GM21529 (cell line): ENCODE measurements around the gene DHFR.
"Not testable (repeated sequence)": the region's sequence is repeated elsewhere in the genome, so short reads cannot be mapped to it uniquely, and the experiment has no call there.

ENCODE experiments used
- ATAC-seq: cut with Tn5 transposase; IDR thresholded peaks from one replicate; pipeline ENCODE4 v1.9.1; 2021; ENCODE audit not compliant: unreplicated experiment

The DHFR gene

DNA sequence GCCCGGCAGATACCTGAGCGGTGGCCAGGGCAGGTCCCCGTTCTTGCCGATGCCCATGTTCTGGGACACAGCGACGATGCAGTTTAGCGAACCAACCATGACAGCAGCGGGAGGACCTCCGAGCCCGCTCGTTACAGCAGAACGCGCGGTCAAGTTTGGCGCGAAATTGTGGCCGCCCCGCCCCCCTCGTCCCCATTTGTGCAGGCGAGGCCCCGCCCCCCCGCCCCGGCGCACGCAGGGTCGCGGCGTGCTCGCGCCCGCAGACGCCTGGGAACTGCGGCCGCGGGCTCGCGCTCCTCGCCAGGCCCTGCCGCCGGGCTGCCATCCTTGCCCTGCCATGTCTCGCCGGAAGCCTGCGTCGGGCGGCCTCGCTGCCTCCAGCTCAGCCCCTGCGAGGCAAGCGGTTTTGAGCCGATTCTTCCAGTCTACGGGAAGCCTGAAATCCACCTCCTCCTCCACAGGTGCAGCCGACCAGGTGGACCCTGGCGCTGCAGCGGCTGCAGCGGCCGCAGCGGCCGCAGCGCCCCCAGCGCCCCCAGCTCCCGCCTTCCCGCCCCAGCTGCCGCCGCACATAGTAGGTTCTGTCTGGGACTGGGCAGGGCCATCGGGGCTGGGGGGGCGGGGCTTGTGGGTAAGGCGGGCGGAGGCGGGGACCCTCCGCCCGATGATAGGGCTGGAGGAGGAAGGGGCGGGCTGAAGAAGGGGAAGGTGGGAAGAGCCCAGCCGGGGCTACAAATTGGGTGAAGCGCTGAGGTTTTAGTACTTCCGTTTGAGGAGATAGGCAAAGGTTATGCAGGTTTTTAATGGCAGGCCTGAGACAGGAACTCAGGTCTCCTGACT, at the start of gene DHFR, which contains the start of gene MSH3:
TSS of gene DHFR (minus strand) at position 593 of the 840 bp plus-strand sequence. CDS start at position 99, 494 bp downstream.
TSS of gene MSH3 (plus strand) at position 262 of the 840 bp plus-strand sequence. CDS start at position 338, 76 bp downstream.
- ATAC-seq = peak; percentile 51

DNA sequence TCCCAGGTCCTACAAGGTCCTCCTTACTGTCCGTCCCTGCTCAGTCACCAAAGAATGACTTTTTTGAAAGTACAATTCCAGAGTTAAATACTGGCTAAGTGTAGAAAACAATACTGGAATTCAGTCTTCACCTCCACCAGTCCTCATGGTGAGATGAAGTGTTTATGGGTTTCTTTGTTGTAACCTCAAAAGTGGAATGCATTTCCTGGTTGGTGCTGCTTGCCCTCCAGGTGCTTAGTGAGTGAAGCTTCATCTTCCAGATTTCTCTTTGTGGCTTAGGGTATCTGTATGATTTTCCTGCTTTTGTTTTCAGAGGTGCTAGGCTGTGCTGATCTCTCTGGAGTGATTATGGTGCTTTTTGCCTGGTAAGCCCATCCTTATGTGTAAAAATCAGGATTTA, 49.4 kb upstream of the DHFR start:
- no peak for ATAC-seq

DNA sequence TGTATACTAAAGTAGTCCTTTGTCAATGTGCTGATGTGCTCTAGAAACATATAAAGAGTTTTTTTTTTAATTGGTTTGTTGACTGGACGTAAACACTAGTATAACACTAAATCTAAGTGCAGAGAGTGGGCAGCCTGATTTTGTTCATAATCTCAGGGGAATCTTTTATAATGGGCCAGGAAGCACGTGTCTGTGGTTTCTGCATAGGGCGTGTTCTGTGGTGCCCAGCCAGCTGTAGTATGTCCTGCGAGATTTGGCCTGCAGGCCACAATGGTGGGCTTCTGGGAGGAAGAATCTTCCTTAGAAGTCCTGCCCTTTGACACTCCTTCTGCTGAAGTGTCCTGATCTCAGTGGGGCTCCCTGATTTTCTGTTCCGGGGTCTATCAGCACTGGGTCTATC, 49.0 kb upstream of the DHFR start:
- no peak for ATAC-seq

DNA sequence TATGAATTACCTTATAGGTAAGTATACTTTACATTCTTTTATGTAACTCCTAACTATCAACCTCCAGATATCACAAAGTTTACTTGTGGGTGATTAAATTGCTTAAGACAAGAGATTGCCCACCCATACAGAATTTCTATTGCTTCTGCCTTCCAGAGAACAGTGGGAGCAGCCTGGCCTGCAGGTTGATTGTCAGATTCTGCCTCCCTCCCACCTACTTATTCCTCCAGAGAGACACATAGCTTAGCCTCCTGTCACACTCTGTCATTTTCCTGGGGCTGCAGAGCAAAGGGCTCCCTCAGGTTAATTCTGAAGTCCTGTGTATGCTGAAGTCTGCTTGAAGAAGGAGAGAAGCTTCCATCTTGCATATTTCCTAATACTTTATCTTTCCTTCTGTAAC, 48.5 kb upstream of the DHFR start:
- ATAC-seq = no peak

DNA sequence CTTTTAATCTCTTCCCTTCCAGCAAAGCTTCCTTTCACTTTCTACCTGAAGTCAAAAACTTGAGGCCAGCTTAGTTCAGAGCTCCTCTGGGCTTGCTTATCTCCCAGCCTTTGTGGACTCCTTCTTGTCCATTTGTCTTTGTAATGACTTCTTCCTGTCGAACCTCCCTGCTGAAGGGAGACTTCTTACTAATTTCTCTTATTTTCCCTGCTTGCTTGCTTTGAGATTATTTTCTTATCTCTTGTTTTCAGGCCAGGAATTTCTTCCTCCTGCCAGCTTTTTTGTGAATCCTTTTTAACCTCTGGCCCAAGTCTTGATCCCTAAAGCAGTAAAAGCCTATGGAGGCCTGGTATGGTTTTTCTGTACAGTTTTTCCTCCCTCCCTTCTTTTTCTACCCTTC, 46.8 kb upstream of the DHFR start:
- no peak for ATAC-seq

DNA sequence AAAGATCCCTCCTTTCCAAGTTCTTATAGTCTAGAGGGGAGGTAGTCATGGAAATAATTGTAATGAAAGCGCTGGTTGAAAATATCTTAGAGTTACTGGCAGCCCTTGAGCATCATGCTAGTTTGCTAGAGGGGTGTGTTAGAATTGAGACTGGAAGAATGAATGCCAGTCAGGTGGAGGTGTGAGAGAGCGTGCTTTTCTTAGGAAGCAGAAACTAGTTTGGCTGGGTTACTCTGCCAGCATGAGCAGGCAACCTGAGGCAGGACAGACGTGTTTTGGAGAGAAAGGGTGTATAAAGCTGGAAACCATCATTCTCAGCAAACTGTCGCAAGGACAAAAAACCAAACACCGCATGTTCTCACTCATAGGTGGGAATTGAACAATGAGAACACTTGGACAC, 43.6 kb upstream of the DHFR start:
- no peak for ATAC-seq

DNA sequence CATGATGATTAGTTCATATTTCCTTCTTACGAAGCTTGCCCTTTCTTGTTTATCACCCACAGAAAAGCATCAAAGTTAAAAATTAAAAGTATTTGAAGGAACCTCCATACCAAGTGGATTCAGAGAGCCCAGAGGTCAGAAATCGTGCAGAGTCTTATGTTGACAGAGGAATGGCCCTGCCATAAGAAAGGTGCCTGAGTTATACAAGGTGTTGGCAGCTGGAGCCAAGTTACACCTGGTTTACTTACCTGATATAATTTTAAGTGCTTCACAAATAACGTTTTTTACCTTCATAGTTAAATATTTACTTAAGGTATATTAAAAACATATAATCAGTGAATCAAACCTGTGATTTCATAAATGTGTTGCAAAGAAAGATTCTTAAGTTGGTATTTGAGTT, 42.3 kb upstream of the DHFR start:
- no peak for ATAC-seq

DNA sequence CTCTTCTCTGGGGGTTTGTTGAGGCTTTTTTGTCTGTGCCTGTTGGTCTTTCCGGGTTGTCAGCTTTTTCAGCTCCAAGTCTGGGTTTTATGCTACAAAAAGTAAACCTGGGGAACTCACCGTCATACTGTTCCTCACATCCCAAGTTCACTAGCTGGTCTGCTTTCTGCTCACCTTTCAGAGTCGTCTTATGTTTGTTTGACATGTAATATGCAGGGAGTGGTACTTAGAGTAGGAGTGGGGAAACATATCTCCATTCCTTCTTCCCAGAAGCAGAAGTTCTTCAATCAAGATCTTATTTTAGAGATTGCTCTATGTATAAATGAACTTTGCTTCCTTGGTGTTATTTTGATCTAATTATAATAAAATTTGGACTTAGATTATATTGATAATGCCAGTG, 41.7 kb upstream of the DHFR start:
- no peak for ATAC-seq

DNA sequence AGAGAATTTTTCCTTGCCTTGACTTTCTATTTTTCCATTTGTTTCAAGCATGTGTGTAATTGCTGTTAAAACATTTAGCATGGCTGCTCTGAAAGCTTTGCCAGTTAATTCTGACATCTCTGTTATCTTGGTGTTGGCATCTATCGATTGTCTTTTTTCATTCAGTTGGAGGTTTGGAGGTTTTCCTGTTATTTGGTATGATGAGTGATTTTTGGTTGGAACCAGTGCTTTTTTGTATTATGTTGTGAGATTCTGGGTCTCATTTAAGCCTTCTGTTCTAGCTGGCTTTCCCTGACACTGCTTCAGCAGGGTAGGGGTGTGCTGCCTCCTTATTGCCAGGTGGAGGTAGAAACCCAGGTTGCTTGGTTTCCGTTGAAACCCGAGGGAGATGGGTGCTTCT, 40.9 kb upstream of the DHFR start:
- no peak for ATAC-seq

DNA sequence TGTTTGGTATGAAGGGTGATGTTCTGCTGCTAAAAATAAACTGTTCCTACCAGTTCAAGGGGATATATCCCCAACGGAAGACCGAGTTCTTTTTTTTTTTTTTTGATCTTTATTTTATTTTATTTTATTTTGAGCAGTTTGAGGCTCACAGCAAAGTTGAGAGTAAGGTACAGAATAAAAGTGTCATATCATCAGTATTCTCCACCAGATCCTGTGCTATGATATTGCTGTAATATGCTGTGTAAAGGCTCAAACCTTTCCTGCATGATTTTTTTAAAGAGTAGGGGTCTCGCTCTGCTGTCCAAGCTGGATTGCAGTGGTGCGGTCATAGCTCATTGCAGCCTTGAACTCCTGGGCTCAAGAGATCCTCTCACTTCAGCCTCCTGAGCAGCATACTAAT, 34.8 kb upstream of the DHFR start:
- ATAC-seq = no peak

DNA sequence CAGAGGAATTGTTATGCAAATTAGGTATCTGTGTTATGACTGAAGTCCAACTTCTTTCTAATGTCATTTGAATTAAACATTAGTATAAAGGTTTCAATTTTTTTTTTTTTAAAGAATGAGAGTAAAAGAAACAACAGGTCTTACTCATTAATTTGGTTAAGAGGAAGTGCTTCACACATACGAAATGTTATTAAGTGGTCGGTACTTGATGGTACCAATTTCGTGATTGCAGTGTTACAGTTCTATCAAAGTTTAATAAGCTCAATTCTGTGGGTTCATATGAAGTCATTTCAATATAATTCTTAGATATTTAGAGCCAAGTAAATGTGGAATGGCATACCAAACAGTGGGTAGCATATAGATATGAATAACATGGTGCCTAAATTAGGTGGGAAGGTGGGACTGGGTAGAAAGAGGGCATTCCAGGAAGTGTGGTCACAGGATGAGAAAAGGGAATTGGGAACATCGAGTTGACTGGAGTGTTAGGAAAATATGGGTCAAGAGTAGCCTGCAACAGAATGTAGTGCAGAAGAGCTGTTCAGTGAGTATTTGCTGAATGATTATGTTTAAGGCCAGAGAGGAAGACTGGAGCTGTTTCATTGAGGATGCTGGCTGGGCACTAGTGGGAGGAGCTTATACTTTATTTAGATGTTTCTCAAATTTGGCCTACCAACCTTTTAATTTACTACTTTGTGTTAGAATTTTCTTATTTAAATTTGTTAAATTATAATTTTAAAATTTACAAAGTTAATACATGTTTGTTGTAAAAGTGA, 34.1 kb upstream of the DHFR start:
- ATAC-seq = no peak

DNA sequence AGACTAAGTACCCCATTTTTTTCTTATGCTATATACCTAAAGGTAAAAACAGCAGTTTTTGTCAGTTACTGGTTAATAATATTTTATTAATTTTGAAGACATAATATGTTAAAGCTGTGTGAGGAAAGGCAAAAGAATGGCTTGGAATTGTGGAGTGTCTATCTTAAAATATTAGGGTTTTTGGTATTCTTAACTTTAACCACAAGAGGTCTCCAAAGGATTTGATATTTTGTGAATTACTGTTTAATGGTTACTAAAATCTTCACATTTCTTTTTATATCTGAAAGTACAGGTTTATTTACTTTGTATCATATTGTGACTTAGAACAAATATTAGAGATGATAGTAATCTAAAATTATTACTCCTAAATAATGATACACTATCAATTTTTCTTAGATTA, 32.0 kb upstream of the DHFR start:
- ATAC-seq = no peak

DNA sequence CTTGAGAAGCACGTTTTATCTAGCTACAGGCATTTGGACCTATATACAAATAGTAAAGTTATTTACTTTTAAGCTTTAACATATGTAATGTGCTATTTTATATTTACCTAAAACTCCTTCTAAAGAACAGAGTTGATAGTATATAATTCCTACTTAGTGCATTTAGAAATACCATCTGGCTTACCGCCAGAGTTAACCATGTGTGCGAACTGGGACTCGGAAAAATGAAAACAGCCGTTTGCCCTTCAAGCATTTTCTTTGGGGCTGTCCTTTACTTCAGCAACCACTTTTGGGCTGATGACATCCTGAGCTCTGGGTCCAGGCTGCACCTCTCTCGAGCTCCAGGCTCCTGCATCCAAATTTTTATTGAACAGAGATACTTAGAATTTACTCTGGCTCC, 21.9 kb upstream of the DHFR start:
- ATAC-seq = no peak

DNA sequence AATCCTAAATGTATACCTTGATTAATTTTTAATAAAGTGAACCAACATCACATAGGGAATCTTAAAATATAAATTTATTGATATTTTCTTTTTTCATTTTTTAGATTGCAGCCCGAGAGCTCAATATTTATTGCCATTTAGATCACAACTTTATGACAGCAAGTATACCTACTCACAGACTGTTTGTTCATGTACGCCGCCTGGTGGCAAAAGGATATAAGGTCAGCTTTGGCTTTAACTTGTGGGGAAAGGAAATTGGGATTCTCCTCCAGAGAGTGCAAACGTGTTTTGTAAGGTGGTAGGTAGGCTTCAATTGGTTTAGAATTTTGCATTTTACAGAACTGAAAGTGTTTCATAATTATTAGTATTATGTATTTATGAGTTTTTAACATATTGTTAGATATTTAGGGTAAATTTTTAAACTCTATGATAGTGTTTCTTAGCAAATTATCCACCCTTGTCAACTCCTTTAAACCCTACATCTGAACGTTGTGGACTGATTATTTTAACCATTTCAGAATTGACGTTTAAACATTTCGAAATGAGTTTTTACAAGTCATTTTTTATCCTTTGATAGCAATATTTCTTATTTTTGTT, 17.5 kb upstream of the DHFR start:
- no peak for ATAC-seq

DNA sequence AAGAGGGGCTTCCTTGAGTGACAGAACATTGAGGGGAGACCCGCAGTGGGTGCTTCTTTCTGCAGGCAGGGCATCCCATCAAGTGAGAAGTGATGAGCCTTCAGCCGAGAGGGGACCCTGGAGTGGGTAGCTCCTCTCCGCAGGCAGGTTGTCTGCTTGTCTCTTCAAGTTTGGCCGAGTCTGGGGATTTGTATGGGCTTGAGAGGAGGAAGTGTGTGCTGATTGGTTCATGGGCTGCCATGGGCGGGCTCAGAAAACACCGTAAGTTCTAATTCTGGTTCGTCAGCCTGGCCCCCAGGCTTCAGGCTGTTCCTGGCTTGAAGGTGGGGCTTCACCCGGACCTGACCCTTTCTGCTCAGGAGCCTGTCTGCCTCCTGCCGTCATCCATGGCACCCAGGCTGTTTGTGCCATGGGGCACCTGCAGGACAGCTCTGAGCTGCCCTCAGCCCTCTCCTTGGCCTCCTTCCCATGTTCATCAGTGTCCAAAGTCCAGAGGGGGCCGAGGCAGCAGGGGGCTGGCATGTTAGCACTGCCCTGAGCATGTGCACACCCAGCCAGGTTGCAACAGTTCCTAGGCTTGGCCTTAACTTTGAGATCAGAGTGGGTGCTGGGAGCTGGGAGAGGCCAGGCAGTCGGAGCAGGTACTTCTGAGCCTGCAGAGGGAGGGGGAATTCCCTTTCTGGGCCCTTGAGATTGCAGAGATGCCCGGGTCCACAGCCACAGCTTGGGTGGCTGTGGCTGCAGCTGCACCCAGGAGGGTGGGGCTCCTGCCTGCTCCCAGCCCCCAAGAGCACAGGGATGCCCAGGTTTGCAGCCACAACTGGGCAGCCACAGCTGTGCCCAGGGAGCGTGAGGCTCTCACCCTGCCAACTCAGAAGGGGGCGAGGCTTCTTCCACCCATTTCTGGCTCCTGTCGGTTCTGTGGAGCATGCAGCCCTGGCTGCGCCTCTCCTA, 13.5 kb upstream of the DHFR start:
- peak; percentile 82 for ATAC-seq

DNA sequence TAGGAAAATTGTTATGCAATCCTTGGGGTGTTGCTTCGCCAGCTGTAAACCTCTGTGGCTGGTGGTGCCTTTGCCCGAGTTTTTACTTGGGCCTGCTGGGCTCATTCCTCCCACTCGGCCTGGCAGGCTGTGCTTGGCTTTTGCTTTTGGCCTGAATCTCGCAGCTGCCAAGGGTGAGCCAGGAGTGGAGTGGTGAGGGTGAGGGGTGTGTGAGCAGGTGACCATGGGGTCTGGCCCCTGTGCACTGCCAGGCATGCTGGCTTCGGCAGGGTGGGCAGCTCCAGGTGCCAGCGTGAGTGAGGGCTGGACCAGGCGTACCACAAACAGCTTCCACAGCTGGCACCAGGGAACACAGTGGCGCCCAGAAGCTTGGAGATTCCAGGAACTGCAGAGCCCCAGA, 12.6 kb upstream of the DHFR start:
- ATAC-seq = no peak

DNA sequence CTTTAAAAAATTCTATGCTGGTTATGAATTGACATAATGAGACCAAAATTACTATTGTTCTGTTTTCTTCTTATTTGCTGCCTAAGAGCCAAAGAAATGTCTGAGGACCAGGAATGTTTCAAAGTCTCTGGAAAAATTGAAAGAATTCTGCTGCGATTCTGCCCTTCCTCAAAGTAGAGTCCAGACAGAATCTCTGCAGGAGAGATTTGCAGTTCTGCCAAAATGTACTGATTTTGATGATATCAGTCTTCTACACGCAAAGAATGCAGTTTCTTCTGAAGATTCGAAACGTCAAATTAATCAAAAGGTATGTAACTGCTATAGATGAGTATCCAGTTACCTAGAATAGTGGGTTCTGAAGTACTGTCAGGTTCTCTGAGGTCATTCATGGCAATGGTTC, 10.3 kb upstream of the DHFR start:
- no peak for ATAC-seq

DNA sequence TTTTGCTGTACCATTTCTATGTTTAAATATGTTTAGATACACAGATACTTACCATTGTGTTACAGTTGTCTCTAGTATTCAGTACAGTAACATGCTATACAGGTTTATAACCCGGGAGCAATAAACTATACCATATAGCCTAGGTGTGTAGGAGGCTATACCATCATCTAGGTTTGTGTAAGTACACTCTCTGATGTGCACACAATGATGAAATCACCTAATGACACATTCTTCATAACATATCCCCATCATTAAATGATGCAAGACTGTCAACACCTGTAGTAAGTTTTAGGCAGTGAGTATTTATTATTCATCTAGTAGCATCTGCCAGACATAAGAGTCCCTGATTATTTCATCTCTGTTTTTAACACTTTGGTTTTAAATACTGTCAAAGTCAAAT, 7.3 kb upstream of the DHFR start:
- ATAC-seq = no peak

DNA sequence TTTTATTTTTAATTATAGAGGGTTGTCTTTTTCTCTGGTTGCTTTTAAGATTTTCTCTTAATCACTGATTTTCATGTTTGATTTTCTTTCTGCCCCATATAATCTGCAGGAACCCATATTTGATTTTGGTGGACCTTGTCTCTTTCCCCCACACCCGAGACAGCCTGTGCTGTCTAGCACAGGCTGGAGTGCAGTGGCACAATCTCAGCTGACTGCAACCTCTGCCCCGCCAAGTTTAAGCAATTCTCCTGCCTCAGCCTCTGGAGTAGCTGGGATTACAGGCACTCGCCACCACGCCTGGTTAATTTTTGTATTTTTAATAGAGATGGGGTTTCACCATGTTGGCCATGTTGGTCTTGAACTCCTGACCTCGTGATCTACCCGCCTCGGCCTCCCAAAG, 5.9 kb upstream of the DHFR start:
- not testable (repeated sequence) for ATAC-seq

DNA sequence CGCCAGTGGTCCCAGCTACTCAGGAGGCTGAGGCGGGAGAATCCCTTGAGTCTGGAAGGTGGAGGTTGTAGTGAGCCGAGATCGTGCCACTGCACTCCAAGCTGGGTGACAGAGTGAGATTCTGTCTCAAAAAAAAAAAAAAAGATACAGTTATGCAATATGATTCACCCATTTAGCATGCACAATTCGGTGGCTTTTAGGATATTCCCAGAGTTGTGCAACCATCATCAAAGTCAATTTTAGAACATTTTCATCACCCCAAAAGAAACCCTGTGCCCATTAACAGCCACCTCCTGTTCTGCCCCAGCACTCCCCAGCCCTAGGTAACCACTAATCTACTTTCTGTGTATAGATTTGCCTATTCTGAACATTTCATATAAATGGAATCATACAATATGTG, 4.3 kb upstream of the DHFR start:
- no peak for ATAC-seq

DNA sequence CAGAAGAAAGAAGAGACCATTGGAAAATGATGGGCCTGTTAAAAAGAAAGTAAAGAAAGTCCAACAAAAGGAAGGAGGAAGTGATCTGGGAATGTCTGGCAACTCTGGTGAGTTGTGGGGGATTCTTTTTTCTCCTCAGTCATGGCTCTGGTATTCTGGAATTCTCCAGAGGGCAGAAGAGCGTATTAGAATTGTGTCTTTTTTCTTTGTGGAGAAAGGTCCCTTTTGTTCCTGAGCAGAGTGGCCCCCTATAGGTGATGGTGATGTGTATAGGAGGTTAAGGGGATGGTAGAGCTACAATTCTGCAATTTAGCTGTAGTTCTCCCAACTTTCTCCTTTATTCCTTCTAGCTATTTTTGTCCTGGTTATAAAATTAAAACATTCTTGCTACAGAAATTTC, 1.6 kb upstream of the DHFR start:
- no peak for ATAC-seq
